Liver (tissue), 3 donors: ENCODE measurements around the gene CD200R1.

ENCODE experiments used
- CTCF ChIP-seq: fragments of 150-350 bp; IDR thresholded peaks from 2 replicates; pipeline ENCODE4 v1.5.1; 2017; ENCODE audit warnings: improper control_type of control experiment, low read depth, low read length; ENCODE audit not compliant: missing input control
- EGR1 ChIP-seq, 2 donors: IDR thresholded peaks; 2 replicates each; pipeline ENCODE4 v1.6.1; 2016 to 2018; ENCODE audit warnings: antibody characterized with exemption in 2 of 2, low read depth in 2 of 2
- GABPA ChIP-seq, 2 donors: IDR thresholded peaks in 1 of 2; conservative IDR thresholded peaks in 1 of 2; 2 replicates each; pipeline ENCODE4 v1.6.1; 2016; ENCODE audit warnings: antibody characterized with exemption in 2 of 2, mild to moderate bottlenecking in 1 of 2, moderate library complexity in 1 of 2
- HNF4G ChIP-seq: IDR thresholded peaks from 2 replicates; pipeline ENCODE4 v1.6.1; 2016; ENCODE audit warnings: antibody characterized with exemption
- JUND ChIP-seq, 2 donors: IDR thresholded peaks; 2 replicates each; pipeline ENCODE4 v1.6.1; 2016; ENCODE audit warnings: antibody characterized with exemption in 2 of 2
- RAD21 ChIP-seq, 2 donors: IDR thresholded peaks; 2 replicates each; pipeline ENCODE4 v1.6.1; 2016; ENCODE audit warnings: antibody characterized with exemption in 2 of 2, mild to moderate bottlenecking in 2 of 2
- REST ChIP-seq: IDR thresholded peaks from 2 replicates; pipeline ENCODE4 v1.6.1; 2016; ENCODE audit warnings: antibody characterized with exemption, mild to moderate bottlenecking
- RXRA ChIP-seq, 2 donors: IDR thresholded peaks; 2 replicates each; pipeline ENCODE4 v1.6.1; 2017 to 2018; ENCODE audit warnings: antibody characterized with exemption in 2 of 2, mild to moderate bottlenecking in 1 of 2
- SP1 ChIP-seq: IDR thresholded peaks from 2 replicates; pipeline ENCODE4 v1.6.1; 2018; ENCODE audit warnings: antibody characterized with exemption, mild to moderate bottlenecking
- TAF1 ChIP-seq: conservative IDR thresholded peaks from 2 replicates; pipeline ENCODE4 v1.6.1; 2016; ENCODE audit warnings: antibody characterized with exemption, mild to moderate bottlenecking
- YY1 ChIP-seq: IDR thresholded peaks from 2 replicates; pipeline ENCODE4 v1.6.1; 2016; ENCODE audit warnings: antibody characterized with exemption, mild to moderate bottlenecking
- ZBTB33 ChIP-seq: IDR thresholded peaks from 2 replicates; pipeline ENCODE4 v1.6.1; 2016; ENCODE audit warnings: antibody characterized with exemption
- TF ChIP-seq, protein P1 (sequence below): IDR thresholded peaks from 2 replicates; pipeline ENCODE4 v1.6.1; 2016; ENCODE audit warnings: antibody characterized with exemption
- TF ChIP-seq, protein P2 (sequence below): IDR thresholded peaks from 2 replicates; pipeline ENCODE4 v1.6.1; 2016; ENCODE audit warnings: antibody characterized with exemption
- donor health status: healthy.
- donor health status: healthy.

DNA sequence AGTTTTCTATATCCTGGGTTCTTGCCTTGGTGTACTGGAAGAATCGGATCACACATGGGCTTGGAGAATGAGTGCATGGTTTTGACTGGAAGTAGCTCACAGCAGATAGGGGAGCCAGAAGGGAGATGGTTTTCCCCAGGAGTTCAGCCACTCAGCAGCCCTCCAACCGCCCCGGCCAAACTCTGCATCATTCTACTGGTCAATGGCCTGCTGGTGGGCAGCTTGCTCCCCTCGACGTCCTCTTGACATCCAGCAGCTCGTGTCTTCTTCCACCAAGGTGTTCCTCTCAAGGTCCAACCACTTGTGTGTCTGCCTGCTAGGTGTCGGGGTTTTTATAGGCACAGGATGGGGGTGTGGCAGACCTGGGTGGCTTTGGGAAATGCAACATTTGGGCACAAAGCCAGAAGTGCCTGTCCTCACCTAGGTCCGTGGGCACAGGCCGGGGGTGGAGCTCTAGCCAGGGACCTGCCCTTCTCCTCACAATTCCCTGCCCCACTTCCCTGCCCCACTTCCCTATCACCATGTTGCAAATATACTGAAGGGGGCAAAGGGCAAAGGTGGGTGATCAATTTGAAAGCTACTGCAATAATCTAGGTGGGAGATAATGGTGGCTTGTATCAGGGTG lies 12.9 kb upstream of the CD200R1 start:
- TF ChIP-seq, protein P1, sequence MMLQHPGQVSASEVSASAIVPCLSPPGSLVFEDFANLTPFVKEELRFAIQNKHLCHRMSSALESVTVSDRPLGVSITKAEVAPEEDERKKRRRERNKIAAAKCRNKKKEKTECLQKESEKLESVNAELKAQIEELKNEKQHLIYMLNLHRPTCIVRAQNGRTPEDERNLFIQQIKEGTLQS: no peak
- no peak for TF ChIP-seq SP1
- no peak for TF ChIP-seq CTCF
- no peak for TF ChIP-seq YY1
- no peak for TF ChIP-seq RAD21 (IDR thresholded peaks at IDR 0.05)
- TF ChIP-seq JUND (IDR thresholded peaks at IDR 0.05): no peak
- no peak for TF ChIP-seq TAF1
- TF ChIP-seq EGR1 (IDR thresholded peaks at IDR 0.05; ENCODE audit: low read depth in 2 of 2): no peak
- TF ChIP-seq, protein P2, sequence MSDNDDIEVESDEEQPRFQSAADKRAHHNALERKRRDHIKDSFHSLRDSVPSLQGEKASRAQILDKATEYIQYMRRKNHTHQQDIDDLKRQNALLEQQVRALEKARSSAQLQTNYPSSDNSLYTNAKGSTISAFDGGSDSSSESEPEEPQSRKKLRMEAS: no peak
- TF ChIP-seq GABPA (IDR thresholded peaks at IDR 0.05 in 1 of 2, conservative IDR thresholded peaks at IDR 0.05 in 1 of 2): no peak
- no peak for TF ChIP-seq REST
- TF ChIP-seq RXRA (IDR thresholded peaks at IDR 0.05): no peak
- TF ChIP-seq HNF4G: no peak
- no peak for TF ChIP-seq ZBTB33
